Transverse colon (tissue), 4 donors: ENCODE measurements around the gene GRK6. TPM values are rescaled to one million over a fixed set of nuclear protein-coding genes. Genes with fewer than 3 reads are reported as not detected.

Experiments
- DNase-seq: peaks from one replicate; pipeline ENCODE4 v3.0.0-alpha.2; 2019
- H3K27ac ChIP-seq, 4 donors: fragments of 200-600 bp; sonication (generic); 2 replicates each; pipeline ENCODE4 v1.5.1; 2016 to 2018; ENCODE audit warnings: inconsistent platforms in 4 of 4
- H3K27me3 ChIP-seq: fragments of 200-600 bp; sonication (generic); 2 replicates; pipeline ENCODE4 v1.5.1; 2017; ENCODE audit warnings: inconsistent platforms
- H3K36me3 ChIP-seq, 4 donors: fragments of 200-600 bp; sonication (generic); 2 replicates each; pipeline ENCODE4 v1.5.1; 2017 to 2019; ENCODE audit warnings: inconsistent platforms in 4 of 4
- H3K4me1 ChIP-seq, 4 donors: fragments of 200-600 bp; sonication (generic); 2 replicates each; pipeline ENCODE4 v1.5.1; 2017 to 2020; ENCODE audit warnings: inconsistent platforms in 4 of 4
- H3K4me3 ChIP-seq, 4 donors: fragments of 200-600 bp; sonication (generic); 1 replicate in 1 of 4; 2 replicates in 3 of 4; pipeline versions ENCODE4 v1.5.1 to v1.6.1; 2017 to 2019; ENCODE audit warnings: inconsistent platforms in 4 of 4
- H3K9me3 ChIP-seq, 2 donors: fragments of 200-600 bp; sonication (generic); 2 replicates each; pipeline ENCODE4 v1.5.1; 2017 to 2019; ENCODE audit warnings: inconsistent platforms in 2 of 2
- EP300 ChIP-seq: sonication (generic); formaldehyde crosslinking; IDR thresholded peaks from one replicate; pipeline ENCODE4 v1.6.1; 2017; ENCODE audit warnings: antibody characterized with exemption, low read depth
- POLR2A ChIP-seq: fragments of 450-650 bp; IDR thresholded peaks from one replicate; pipeline ENCODE4 v1.6.1; 2016; ENCODE audit warnings: antibody characterized with exemption, mild to moderate bottlenecking, moderate library complexity
- POLR2AphosphoS5 ChIP-seq, 3 donors: sonication (generic); formaldehyde crosslinking; IDR thresholded peaks; one replicate each; pipeline ENCODE4 v1.6.1; 2016; ENCODE audit warnings: antibody characterized with exemption in 3 of 3
- WGBS, 2 donors: methylation state at CpG; one replicate each; pipeline ENCODE4 v1.1.5; 2018; ENCODE audit warnings: low coverage in 1 of 2; 5-methylcytosine and 5-hydroxymethylcytosine counted together
- in situ Hi-C, 4 donors: fragments of 200-750 bp; cut with MboI; loops; one replicate each; pipeline versions ENCODE4 v1.15.0 to v1.15.1; 2017; ENCODE audit warnings: low sequenced_read_pairs in 3 of 4, low pct_ligation_motif_present in 1 of 4, low pct_unique_long_range_greater_than_20kb in 1 of 4
- intact Hi-C: fragments of 100-400 bp; cut with DNase I; formaldehyde crosslinking; loops from one replicate; pipeline ENCODE4 v1.15.1; 2023; ENCODE audit warnings: low total_unique reads
- total RNA-seq, 4 donors: library from RNA; depleted of rRNA; stranded (reverse); fragments of >200 nt; gene quantifications; one replicate each; pipeline ENCODE4 v1.1.0, GENCODE V29; 2016
- TF ChIP-seq, protein P1 (sequence below), 5 experiments: fragments of 200-600 bp in 3 of 5; fragments of 450-650 bp in 2 of 5; sonication (generic) in 3 of 5; IDR thresholded peaks; 1 replicate in 2 of 5; 2 replicates in 3 of 5; pipeline ENCODE4 v1.5.1; 2016 to 2017; ENCODE audit warnings: antibody characterized with exemption in 5 of 5, inconsistent platforms in 3 of 5, mild to moderate bottlenecking in 2 of 5, moderate library complexity in 1 of 5

GRK6 gene
- total RNA-seq, 4 donors from 2014 or later, result 21.5 to 40.5 (median 36.4) TPM

GRCh38 chr5:177458912-177459350 lies 32.5 kb downstream of the GRK6 start:
- Histone ChIP-seq H3K27me3 (no peaks in the 10 kb centered on the region), H3K9me3 (no peaks in the 10 kb centered on the region), H3K36me3 (no peaks in the 10 kb centered on the region), H3K4me3 (no peak overlapping the region), H3K27ac (no peak overlapping the region), H3K4me1 (peaks cover 8 to 24% (median 22%) of the 10 kb centered on the region in 4 donors)
- intact Hi-C loops, result loop anchor here (10.0 kb wide), 1 partner anchor 144 kb away; the partner anchor contains the start of gene MXD3
- in situ Hi-C loops, result loop anchor here in 2 of 4 donors (5.0 to 25.0 kb wide), 2 partner anchors 67 to 147 kb away; partner anchors contain the start of genes MXD3 (in 1 of the 2), PRELID1 (in 1 of the 2) and RAB24 (in 1 of the 2)
- TF ChIP-seq EP300 (no peak), POLR2AphosphoS5 (IDR thresholded peaks at IDR 0.05) (no peak), POLR2A (no peak)
- TF ChIP-seq, protein P1, sequence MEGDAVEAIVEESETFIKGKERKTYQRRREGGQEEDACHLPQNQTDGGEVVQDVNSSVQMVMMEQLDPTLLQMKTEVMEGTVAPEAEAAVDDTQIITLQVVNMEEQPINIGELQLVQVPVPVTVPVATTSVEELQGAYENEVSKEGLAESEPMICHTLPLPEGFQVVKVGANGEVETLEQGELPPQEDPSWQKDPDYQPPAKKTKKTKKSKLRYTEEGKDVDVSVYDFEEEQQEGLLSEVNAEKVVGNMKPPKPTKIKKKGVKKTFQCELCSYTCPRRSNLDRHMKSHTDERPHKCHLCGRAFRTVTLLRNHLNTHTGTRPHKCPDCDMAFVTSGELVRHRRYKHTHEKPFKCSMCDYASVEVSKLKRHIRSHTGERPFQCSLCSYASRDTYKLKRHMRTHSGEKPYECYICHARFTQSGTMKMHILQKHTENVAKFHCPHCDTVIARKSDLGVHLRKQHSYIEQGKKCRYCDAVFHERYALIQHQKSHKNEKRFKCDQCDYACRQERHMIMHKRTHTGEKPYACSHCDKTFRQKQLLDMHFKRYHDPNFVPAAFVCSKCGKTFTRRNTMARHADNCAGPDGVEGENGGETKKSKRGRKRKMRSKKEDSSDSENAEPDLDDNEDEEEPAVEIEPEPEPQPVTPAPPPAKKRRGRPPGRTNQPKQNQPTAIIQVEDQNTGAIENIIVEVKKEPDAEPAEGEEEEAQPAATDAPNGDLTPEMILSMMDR (IDR thresholded peaks at IDR 0.05), result no peak
- no peak for DNase-seq
- 87% methylated on average over 12 of the region's 14 CpGs; no CpG with 5 or more reads in 1 of the 2 donors for WGBS, 2 donors

DNA sequence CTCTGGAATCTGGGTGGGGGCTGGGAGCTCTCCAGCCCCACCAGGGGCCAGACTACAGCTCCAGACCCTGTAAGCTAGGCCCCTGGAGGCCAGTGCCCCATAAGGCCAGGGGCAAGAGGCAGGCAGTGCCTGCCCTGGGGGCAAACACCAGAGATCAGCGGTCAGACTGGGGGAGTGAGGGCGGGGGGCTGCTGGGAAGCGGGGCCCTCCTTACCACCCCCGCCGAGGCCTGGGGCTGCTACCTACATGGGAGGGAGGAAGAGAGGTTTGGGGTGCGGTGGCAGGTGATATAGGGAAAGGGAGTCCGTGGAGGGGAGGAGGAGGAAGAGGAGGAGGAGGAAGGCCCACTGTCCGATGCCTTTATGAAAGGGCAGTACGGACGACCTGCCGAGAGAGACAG lies 32.9 kb downstream of the GRK6 start:
- H3K4me3 ChIP-seq, result no peak overlapping the region
- no peak for TF ChIP-seq EP300
- no peak for TF ChIP-seq POLR2A
- H3K9me3 ChIP-seq, result no peaks in the 10 kb centered on the region
- in situ Hi-C loops, result loop anchor here in 2 of 4 donors (5.0 to 25.0 kb wide), 2 partner anchors 67 to 147 kb away; partner anchors contain the start of genes MXD3 (in 1 of the 2), PRELID1 (in 1 of the 2) and RAB24 (in 1 of the 2)
- 78 to 93% methylated on average over 5 to 11 of the region's 11 CpGs for WGBS, 2 donors
- DNase-seq, result no peak
- intact Hi-C loops, result loop anchor here (10.0 kb wide), 1 partner anchor 145 kb away; the partner anchor contains the start of gene MXD3
- H3K36me3 ChIP-seq, result no peaks in the 10 kb centered on the region
- no peaks in the 10 kb centered on the region for H3K27me3 ChIP-seq
- H3K27ac ChIP-seq, result no peak overlapping the region
- H3K4me1 ChIP-seq, result peaks cover 5 to 20% (median 18%) of the 10 kb centered on the region in 4 donors

DNA sequence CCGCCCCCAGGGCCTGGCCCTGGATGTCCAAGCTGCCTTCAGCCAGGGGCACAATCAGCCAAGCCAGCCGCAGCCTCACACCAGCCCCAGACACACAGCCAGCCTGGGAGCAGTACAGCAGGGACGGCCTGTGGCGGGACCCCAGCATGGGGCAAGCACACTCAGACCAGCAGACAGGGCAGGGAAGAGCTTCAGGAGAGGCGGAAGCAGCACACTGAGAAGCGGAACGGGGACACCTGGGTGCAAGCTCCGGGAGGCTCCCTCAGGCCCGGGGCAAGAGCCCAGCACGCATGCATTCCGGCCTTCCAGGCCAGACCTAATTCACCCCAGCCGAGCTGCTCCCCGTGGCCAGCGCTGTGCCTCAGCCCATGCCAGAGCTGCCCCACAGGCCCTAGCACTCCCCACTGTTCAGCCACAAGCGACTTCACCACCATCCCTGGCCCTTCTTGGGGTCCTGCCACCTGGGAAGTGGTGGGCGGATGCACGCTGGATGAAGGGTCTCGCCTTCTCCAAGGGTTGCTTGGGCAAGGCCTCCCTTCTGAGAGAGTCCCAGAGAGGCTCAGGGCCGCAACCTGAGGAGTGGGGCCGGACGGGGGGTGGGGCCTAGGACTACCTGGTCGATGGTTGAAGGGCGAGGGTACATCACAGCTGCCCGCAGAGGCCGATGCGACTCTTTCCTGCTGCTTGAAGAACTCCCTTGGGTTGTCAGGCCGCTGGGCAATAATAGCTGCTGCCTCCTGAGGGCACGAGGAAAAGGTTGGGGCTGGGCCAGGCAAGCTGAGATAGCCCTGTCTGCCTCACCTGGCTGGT lies 33.5 kb downstream of the GRK6 start:
- Histone ChIP-seq H3K27ac (no peak overlapping the region), H3K36me3 (no peaks in the 10 kb centered on the region), H3K9me3 (no peaks in the 10 kb centered on the region), H3K4me3 (no peak overlapping the region), H3K4me1 (peaks cover 5 to 17% (median 15%) of the 10 kb centered on the region in 4 donors), H3K27me3 (no peaks in the 10 kb centered on the region)
- TF ChIP-seq POLR2A (no peak), EP300 (no peak), POLR2AphosphoS5 (IDR thresholded peaks at IDR 0.05) (no peak)
- TF ChIP-seq, protein P1 (IDR thresholded peaks at IDR 0.05), result no peak
- WGBS, 2 donors, result 92% methylated on average over 28 of the region's 28 CpGs; no CpG with 5 or more reads in 1 of the 2 donors
- intact Hi-C loops (loop anchor here (10.0 kb wide), 1 partner anchor 145 kb away; the partner anchor contains the start of gene MXD3), in situ Hi-C loops (loop anchor here in 2 of 4 donors (5.0 to 25.0 kb wide), 2 partner anchors 68 to 148 kb away; partner anchors contain the start of genes MXD3 (in 1 of the 2), PRELID1 (in 1 of the 2) and RAB24 (in 1 of the 2))
- DNase-seq, result no peak

DNA sequence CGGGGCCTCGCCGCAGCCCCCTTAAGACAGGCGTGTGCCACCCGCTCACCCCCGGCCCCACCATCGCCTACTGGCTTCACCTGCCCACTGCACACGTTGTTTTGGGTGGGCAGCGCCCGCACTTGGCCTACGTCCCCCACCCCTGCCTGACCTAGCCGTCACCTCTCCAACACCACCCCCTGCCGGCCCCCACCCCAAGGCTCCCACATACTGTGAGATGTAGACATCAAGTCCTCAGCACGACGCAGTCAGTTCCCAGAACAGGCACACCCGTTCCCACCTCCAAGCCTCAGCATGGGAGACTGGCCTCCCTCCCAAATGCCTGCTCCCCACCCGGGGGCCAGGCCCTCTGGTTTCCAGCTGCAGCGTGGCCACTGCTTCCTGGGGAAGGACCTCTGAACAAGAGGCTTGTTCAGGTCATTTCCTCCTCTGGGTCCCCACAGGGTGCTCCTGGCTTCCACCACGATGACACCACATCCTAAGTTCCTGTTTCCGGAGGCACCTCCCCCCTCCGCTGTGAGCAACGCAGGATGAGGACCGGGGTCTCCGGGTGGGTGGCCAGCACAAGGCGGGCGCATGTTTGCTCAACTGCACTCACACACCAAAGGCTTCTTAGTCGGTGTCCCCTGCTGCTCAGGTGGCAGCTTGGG lies 35.7 kb downstream of the GRK6 start:
- no peaks in the 10 kb centered on the region for H3K27me3 ChIP-seq
- WGBS, 2 donors, result 81% methylated on average over 27 of the region's 27 CpGs; no CpG with 5 or more reads in 1 of the 2 donors
- no peak for DNase-seq
- H3K4me3 ChIP-seq, result no peak overlapping the region
- in situ Hi-C loops, result loop anchor here in 1 of 4 donors (25.0 kb wide), 1 partner anchor 150 kb away; the partner anchor contains the start of genes MXD3, PRELID1 and RAB24
- H3K36me3 ChIP-seq, result no peaks in the 10 kb centered on the region
- peaks cover 0 to 1% (median 0%) of the 10 kb centered on the region in 4 donors for H3K4me1 ChIP-seq
- intact Hi-C loops, result no loop called here
- no peaks in the 10 kb centered on the region for H3K9me3 ChIP-seq
- no peak overlapping the region for H3K27ac ChIP-seq
- TF ChIP-seq, protein P1 (IDR thresholded peaks at IDR 0.05), result no peak
- TF ChIP-seq POLR2A (no peak), POLR2AphosphoS5 (IDR thresholded peaks at IDR 0.05) (no peak), EP300 (no peak)
